Duodenal mucosa (tissue), 2 donors: ENCODE data around the gene SNX33.
"Not testable (repeated sequence)": the region's sequence is repeated elsewhere in the genome, so short reads cannot be mapped to it uniquely, and the experiment has no call there.

ENCODE experiments used
- H3K27ac ChIP-seq: one replicate; pipeline ENCODE4 v1.7.0; 2013; ENCODE audit warnings: low read depth, low read length
- H3K27me3 ChIP-seq, 2 donors: one replicate each; pipeline ENCODE4 v1.7.0; 2013; ENCODE audit warnings: low read length in 2 of 2, control low read depth in 1 of 2; ENCODE audit not compliant: insufficient read depth in 2 of 2, control insufficient read depth in 1 of 2
- H3K36me3 ChIP-seq, 2 donors: one replicate each; pipeline ENCODE4 v1.7.0; 2013; ENCODE audit warnings: low read length in 2 of 2, control low read depth in 1 of 2; ENCODE audit not compliant: insufficient read depth in 2 of 2, control insufficient read depth in 1 of 2
- H3K4me1 ChIP-seq, 2 donors: one replicate each; pipeline ENCODE4 v1.7.0; 2013; ENCODE audit warnings: low read length in 2 of 2, control low read depth in 1 of 2; ENCODE audit not compliant: insufficient read depth in 2 of 2, control insufficient read depth in 1 of 2
- H3K4me3 ChIP-seq, 2 donors: one replicate each; pipeline ENCODE4 v1.7.0; 2013; ENCODE audit warnings: low read length in 2 of 2, low read depth in 1 of 2
- H3K9ac ChIP-seq, 2 donors: one replicate each; pipeline ENCODE4 v1.7.0; 2013; ENCODE audit warnings: low read length in 2 of 2, low read depth in 1 of 2
- H3K9me3 ChIP-seq, 2 donors: one replicate each; pipeline ENCODE4 v1.7.0; 2013; ENCODE audit warnings: low read length in 2 of 2, control low read depth in 1 of 2; ENCODE audit not compliant: control insufficient read depth in 1 of 2

SNX33 gene

DNA sequence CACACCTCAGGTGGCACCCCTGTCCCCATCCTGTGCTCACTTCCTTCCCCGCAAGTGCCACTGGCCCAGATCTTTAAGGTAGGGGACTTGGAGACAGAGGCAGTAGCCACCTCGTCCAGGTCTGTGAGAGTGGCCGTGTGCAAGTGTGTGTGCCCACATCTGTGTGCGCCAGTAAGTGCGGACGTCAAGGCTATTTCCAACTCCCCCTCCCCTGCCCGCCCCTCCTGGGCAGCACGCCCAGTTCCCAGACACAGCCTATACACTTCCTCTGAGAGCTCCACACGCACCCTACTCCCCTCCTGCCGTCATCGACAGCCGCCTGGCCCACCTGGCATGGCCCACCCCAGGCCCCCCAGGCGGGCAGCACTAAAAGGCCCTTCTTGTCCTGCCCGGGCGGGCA, 61.7 kb downstream of the SNX33 start:
- peak overlapping the region; percentile 32 for H3K27ac ChIP-seq
- not testable (repeated sequence) for H3K4me3 ChIP-seq, H3K27me3 ChIP-seq, H3K4me1 ChIP-seq, H3K9me3 ChIP-seq, H3K9ac ChIP-seq, H3K36me3 ChIP-seq

DNA sequence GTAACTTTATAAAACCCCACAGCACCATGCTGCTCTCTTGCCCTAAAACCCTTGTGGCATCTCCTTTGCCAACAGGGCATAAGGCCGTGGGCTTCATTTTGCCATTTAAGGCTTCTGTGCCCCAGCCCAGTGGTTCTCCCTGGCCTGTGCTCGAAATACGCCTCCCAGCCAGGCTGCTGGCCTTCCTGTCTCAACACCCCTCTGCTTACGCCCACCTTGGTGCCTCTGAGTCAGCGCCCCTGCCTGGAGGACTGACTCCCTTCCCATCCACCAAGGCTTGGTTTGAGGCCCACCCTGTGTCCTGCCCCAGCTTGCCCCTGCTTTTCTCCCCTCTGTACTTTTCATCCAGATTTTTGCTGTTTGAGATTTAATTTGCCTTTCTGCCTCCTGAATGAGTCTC, 63.2 kb downstream of the SNX33 start:
- not testable (repeated sequence) for H3K27me3 ChIP-seq, H3K27ac ChIP-seq, H3K9ac ChIP-seq, H3K36me3 ChIP-seq, H3K9me3 ChIP-seq, H3K4me3 ChIP-seq
- H3K4me1 ChIP-seq: peaks cover 0 to 11% of the 10 kb centered on the region in 2 donors

DNA sequence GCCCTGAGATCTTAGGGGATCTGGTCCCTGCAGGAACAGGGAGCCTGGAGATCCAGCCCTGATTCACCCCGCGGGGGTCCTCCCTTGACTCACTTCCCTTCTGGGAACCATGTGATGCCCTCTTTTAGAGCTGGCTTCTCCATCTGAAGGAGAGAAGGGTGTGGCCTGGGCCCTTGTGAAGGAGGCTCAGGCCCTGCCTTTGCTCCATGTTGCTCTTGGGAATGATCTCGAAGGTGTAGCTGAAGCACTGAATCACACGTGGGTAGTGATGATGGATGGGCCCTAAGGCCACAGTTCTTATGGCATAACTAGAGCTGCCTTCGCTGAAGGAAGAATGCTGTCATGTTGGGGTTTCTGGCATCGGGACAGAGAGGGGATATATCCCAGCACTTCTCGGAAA, 63.8 kb downstream of the SNX33 start:
- H3K27ac ChIP-seq, H3K27me3 ChIP-seq, H3K36me3 ChIP-seq, H3K9ac ChIP-seq, H3K9me3 ChIP-seq: not testable (repeated sequence)
- Histone ChIP-seq H3K4me1 (peaks cover 0 to 11% of the 10 kb centered on the region in 2 donors), H3K4me3 (peak overlapping the region in 1 of 2 donors; percentile 29)
